Caco-2 (cell line): ENCODE data around the gene MACROD2. TPM values are rescaled to one million over a fixed set of nuclear protein-coding genes. Genes with fewer than 3 reads are reported as not detected.

Experiments
- BruUV-seq: library from RNA; stranded (reverse); fragments of 400-500 nt; replicated peaks from 2 replicates; lab custom pipeline; 2021; lab: Mats Ljungman, UMichigan
- CTCF ChIA-PET: fragments of 300-600 bp; sonication (Branson Sonifier 250); formaldehyde crosslinking; loops from one replicate; lab custom pipeline; 2022; ENCODE audit warnings: antibody characterized with exemption; lab: Charles Lee
- POLR2A ChIA-PET: fragments of 300-600 bp; sonication (Branson Sonifier 250); formaldehyde crosslinking; loops from one replicate; lab custom pipeline; 2022; ENCODE audit warnings: antibody characterized with exemption; lab: Charles Lee
- DNase-seq, 2 experiments: peaks; one replicate each; pipeline versions ENCODE4 v3.0.0 to v3.0.0-alpha.2; 2020 to 2022
- H3K27me3 ChIP-seq: replicated peaks from 2 replicates; pipeline ENCODE4 v1.6.0; 2011; ENCODE audit warnings: low read length; ENCODE audit not compliant: control insufficient read depth, insufficient read depth
- H3K36me3 ChIP-seq: 2 replicates; pipeline ENCODE4 v1.5.1; 2011; ENCODE audit warnings: low read length; ENCODE audit not compliant: control insufficient read depth, insufficient read depth
- H3K4me1 ChIP-seq: fragments of 250-450 bp; sonication (Bioruptor Pico); 2 replicates; pipeline ENCODE4 v1.5.1; 2020; ENCODE audit warnings: mild to moderate bottlenecking
- H3K4me3 ChIP-seq: 2 replicates; pipeline ENCODE4 v1.5.1; 2011; ENCODE audit warnings: low read depth, mild to moderate bottlenecking, control low read depth, low read length
- H3K9me3 ChIP-seq: fragments of 250-450 bp; sonication (Bioruptor Pico); 2 replicates; pipeline ENCODE4 v1.5.1; 2020; ENCODE audit warnings: mild to moderate bottlenecking, moderate library complexity
- H3K27ac Mint-ChIP-seq: one replicate; pipeline ENCODE4 v1.8.0; 2022; ENCODE audit warnings: mixed read lengths; ENCODE audit not compliant: unreplicated experiment
- H3K27me3 Mint-ChIP-seq: one replicate; pipeline ENCODE4 v1.8.0; 2022; ENCODE audit warnings: mixed read lengths; ENCODE audit not compliant: insufficient read depth, unreplicated experiment
- H3K36me3 Mint-ChIP-seq: one replicate; pipeline ENCODE4 v1.8.0; 2022; ENCODE audit warnings: mild to moderate bottlenecking, mixed read lengths; ENCODE audit not compliant: insufficient read depth, unreplicated experiment
- H3K4me1 Mint-ChIP-seq: one replicate; pipeline ENCODE4 v1.8.0; 2022; ENCODE audit warnings: low read depth, mixed read lengths; ENCODE audit not compliant: unreplicated experiment
- H3K4me3 Mint-ChIP-seq: one replicate; pipeline ENCODE4 v1.8.0; 2022; ENCODE audit warnings: mild to moderate bottlenecking, moderate library complexity, mixed read lengths; ENCODE audit not compliant: unreplicated experiment
- H3K9me3 Mint-ChIP-seq: one replicate; pipeline ENCODE4 v1.8.0; 2022; ENCODE audit warnings: mixed read lengths; ENCODE audit not compliant: unreplicated experiment
- CTCF ChIP-seq, 2 experiments: fragments of 200-600 bp in 1 of 2; IDR thresholded peaks; 1 replicate in 1 of 2; 2 replicates in 1 of 2; pipeline versions ENCODE4 v1.5.1 to v1.8.0; 2011 to 2022; ENCODE audit warnings: antibody characterized with exemption in 1 of 2, control low read depth in 1 of 2, inconsistent platforms in 1 of 2, low read depth in 1 of 2, low read length in 1 of 2, mild to moderate bottlenecking in 1 of 2, moderate library complexity in 1 of 2; ENCODE audit not compliant: insufficient read depth in 1 of 2, severe bottlenecking in 1 of 2, unreplicated experiment in 1 of 2
- intact Hi-C: fragments of 100-400 bp; cut with micrococcal nuclease; formaldehyde crosslinking; loops from one replicate; pipeline ENCODE4 v1.10.0; 2022; ENCODE audit not compliant: unreplicated experiment
- total RNA-seq: library from RNA; stranded (reverse); gene quantifications from 2 replicates; pipeline ENCODE4 v1.2.3, GENCODE V29; 2022

The MACROD2 gene
- total RNA-seq, 1 experiment from 2014 or later: 6.4 TPM

GRCh38 chr20:14830899-14831298, 835.6 kb downstream of the MACROD2 start:
- H3K4me3 Mint-ChIP-seq: no peak overlapping the region
- TF ChIP-seq CTCF (IDR thresholded peaks at IDR 0.05; ENCODE audit: insufficient read depth in 1 of 2, low read depth in 1 of 2, low read length in 1 of 2, severe bottlenecking in 1 of 2, unreplicated experiment in 1 of 2): no peak
- Histone ChIP-seq H3K27me3 (no peaks in the 10 kb centered on the region), H3K9me3 (no peaks in the 10 kb centered on the region), H3K4me3 (no peak overlapping the region), H3K36me3 (no peaks in the 10 kb centered on the region), H3K4me1 (no peaks in the 10 kb centered on the region)
- no peaks in the 10 kb centered on the region for H3K27me3 Mint-ChIP-seq
- POLR2A ChIA-PET: no interaction called here
- intact Hi-C loops: no loop called here
- no peaks in the 10 kb centered on the region for H3K9me3 Mint-ChIP-seq
- BruUV-seq: no TSS peak
- CTCF ChIA-PET: no interaction called here
- H3K27ac Mint-ChIP-seq: no peak overlapping the region
- DNase-seq: no peak
- no peaks in the 10 kb centered on the region for H3K4me1 Mint-ChIP-seq
- H3K36me3 Mint-ChIP-seq: no peaks in the 10 kb centered on the region

GRCh38 chr20:14832630-14833029, 837.3 kb downstream of the MACROD2 start:
- H3K9me3 ChIP-seq: no peaks in the 10 kb centered on the region
- Mint-ChIP-seq H3K4me1 (no peaks in the 10 kb centered on the region), H3K36me3 (no peaks in the 10 kb centered on the region), H3K9me3 (no peaks in the 10 kb centered on the region), H3K27ac (no peak overlapping the region), H3K27me3 (no peaks in the 10 kb centered on the region), H3K4me3 (no peak overlapping the region)
- no TSS peak for BruUV-seq
- H3K36me3 ChIP-seq: no peaks in the 10 kb centered on the region
- CTCF ChIA-PET: no interaction called here
- H3K4me3 ChIP-seq: no peak overlapping the region
- intact Hi-C loops: no loop called here
- no peaks in the 10 kb centered on the region for H3K27me3 ChIP-seq
- TF ChIP-seq CTCF (IDR thresholded peaks at IDR 0.05; ENCODE audit: insufficient read depth in 1 of 2, low read depth in 1 of 2, low read length in 1 of 2, severe bottlenecking in 1 of 2, unreplicated experiment in 1 of 2): no peak
- no peaks in the 10 kb centered on the region for H3K4me1 ChIP-seq
- POLR2A ChIA-PET: no interaction called here
- no peak for DNase-seq

- H3K4me3 Mint-ChIP-seq: no peak overlapping the region
- no peaks in the 10 kb centered on the region for H3K36me3 Mint-ChIP-seq
- POLR2A ChIA-PET: interaction anchor here (0.6 kb wide), 1 partner anchor 93 kb away, joined by 3 read pairs; no protein-coding TSS in a partner anchor
- no peaks in the 10 kb centered on the region for H3K9me3 Mint-ChIP-seq
- no peaks in the 10 kb centered on the region for H3K27me3 ChIP-seq
- intact Hi-C loops: no loop called here
- no peaks in the 10 kb centered on the region for H3K36me3 ChIP-seq
- no peak overlapping the region for H3K27ac Mint-ChIP-seq
- no peaks in the 10 kb centered on the region for H3K4me1 ChIP-seq
- CTCF ChIA-PET: no interaction called here
- TF ChIP-seq CTCF (IDR thresholded peaks at IDR 0.05; ENCODE audit: insufficient read depth in 1 of 2, low read depth in 1 of 2, low read length in 1 of 2, severe bottlenecking in 1 of 2, unreplicated experiment in 1 of 2): no peak
- H3K4me1 Mint-ChIP-seq: no peaks in the 10 kb centered on the region
- H3K27me3 Mint-ChIP-seq: no peaks in the 10 kb centered on the region
- BruUV-seq: no TSS peak
- DNase-seq: no peak
- no peaks in the 10 kb centered on the region for H3K9me3 ChIP-seq
- H3K4me3 ChIP-seq: no peak overlapping the region
Observed at GRCh38 chr20:14838663-14839628, 843.6 kb downstream of the MACROD2 start.
